ENCODE data around the gene TFDP2.

Gene TFDP2

GRCh38 chr3:142057331-142057725 is 92.0 kb downstream of the TFDP2 start:
- H3K27ac ChIP-seq (ENCODE audit: low read length): no peak overlapping the region
- peaks cover 0 to 4% of the 10 kb centered on the region in 2 donors for H3K36me3 ChIP-seq (ENCODE audit: control insufficient read depth in 1 of 2, insufficient read depth in 2 of 2, low read length in 2 of 2)
- H3K4me1 ChIP-seq (ENCODE audit: control insufficient read depth in 1 of 2, insufficient read depth in 2 of 2, low read length in 2 of 2): no peaks in the 10 kb centered on the region
- H3K9me3 ChIP-seq (ENCODE audit: control insufficient read depth in 1 of 2, low read length in 2 of 2): peaks cover 0 to 2% of the 10 kb centered on the region in 2 donors
- no peaks in the 10 kb centered on the region for H3K27me3 ChIP-seq (ENCODE audit: low read depth, low read length)
- H3K4me3 ChIP-seq (ENCODE audit: low read depth in 1 of 2, low read length in 2 of 2): no peak overlapping the region

- Histone ChIP-seq H3K27ac (ENCODE audit: low read length) (no peak overlapping the region), H3K9me3 (ENCODE audit: control insufficient read depth in 1 of 2, low read length in 2 of 2) (peaks cover 0 to 2% of the 10 kb centered on the region in 2 donors), H3K27me3 (ENCODE audit: low read depth, low read length) (no peaks in the 10 kb centered on the region), H3K4me3 (ENCODE audit: low read depth in 1 of 2, low read length in 2 of 2) (no peak overlapping the region), H3K4me1 (ENCODE audit: control insufficient read depth in 1 of 2, insufficient read depth in 2 of 2, low read length in 2 of 2) (no peaks in the 10 kb centered on the region), H3K36me3 (ENCODE audit: control insufficient read depth in 1 of 2, insufficient read depth in 2 of 2, low read length in 2 of 2) (peaks cover 0 to 4% of the 10 kb centered on the region in 2 donors)
Measured at GRCh38 chr3:142056656-142057330, 92.6 kb downstream of the TFDP2 start.

- Histone ChIP-seq H3K9me3 (ENCODE audit: control insufficient read depth in 1 of 2, low read length in 2 of 2) (peaks cover 0 to 2% of the 10 kb centered on the region in 2 donors), H3K4me1 (ENCODE audit: control insufficient read depth in 1 of 2, insufficient read depth in 2 of 2, low read length in 2 of 2) (no peaks in the 10 kb centered on the region), H3K27ac (ENCODE audit: low read length) (no peak overlapping the region), H3K27me3 (ENCODE audit: low read depth, low read length) (no peaks in the 10 kb centered on the region), H3K4me3 (ENCODE audit: low read depth in 1 of 2, low read length in 2 of 2) (no peak overlapping the region), H3K36me3 (ENCODE audit: control insufficient read depth in 1 of 2, insufficient read depth in 2 of 2, low read length in 2 of 2) (peaks cover 0 to 12% of the 10 kb centered on the region in 2 donors)
Measured at GRCh38 chr3:142053835-142054234, 95.5 kb downstream of the TFDP2 start.

GRCh38 chr3:142053244-142053643 is 96.1 kb downstream of the TFDP2 start:
- peaks cover 0 to 12% of the 10 kb centered on the region in 2 donors for H3K36me3 ChIP-seq (ENCODE audit: control insufficient read depth in 1 of 2, insufficient read depth in 2 of 2, low read length in 2 of 2)
- H3K4me1 ChIP-seq (ENCODE audit: control insufficient read depth in 1 of 2, insufficient read depth in 2 of 2, low read length in 2 of 2): no peaks in the 10 kb centered on the region
- H3K27ac ChIP-seq (ENCODE audit: low read length): no peak overlapping the region
- H3K27me3 ChIP-seq (ENCODE audit: low read depth, low read length): no peaks in the 10 kb centered on the region
- peaks cover 0 to 2% of the 10 kb centered on the region in 2 donors for H3K9me3 ChIP-seq (ENCODE audit: control insufficient read depth in 1 of 2, low read length in 2 of 2)
- no peak overlapping the region for H3K4me3 ChIP-seq (ENCODE audit: low read depth in 1 of 2, low read length in 2 of 2)

GRCh38 chr3:142051351-142051750 is 98.0 kb downstream of the TFDP2 start:
- no peak overlapping the region for H3K27ac ChIP-seq (ENCODE audit: low read length)
- H3K27me3 ChIP-seq (ENCODE audit: low read depth, low read length): no peaks in the 10 kb centered on the region
- H3K4me1 ChIP-seq (ENCODE audit: control insufficient read depth in 1 of 2, insufficient read depth in 2 of 2, low read length in 2 of 2): no peaks in the 10 kb centered on the region
- H3K9me3 ChIP-seq (ENCODE audit: control insufficient read depth in 1 of 2, low read length in 2 of 2): peaks cover 0 to 2% of the 10 kb centered on the region in 2 donors
- no peak overlapping the region for H3K4me3 ChIP-seq (ENCODE audit: low read depth in 1 of 2, low read length in 2 of 2)
- H3K36me3 ChIP-seq (ENCODE audit: control insufficient read depth in 1 of 2, insufficient read depth in 2 of 2, low read length in 2 of 2): peaks cover 0 to 12% of the 10 kb centered on the region in 2 donors

GRCh38 chr3:142047021-142047369 is 102.3 kb downstream of the TFDP2 start:
- no peaks in the 10 kb centered on the region for H3K27me3 ChIP-seq (ENCODE audit: low read depth, low read length)
- H3K4me1 ChIP-seq (ENCODE audit: control insufficient read depth in 1 of 2, insufficient read depth in 2 of 2, low read length in 2 of 2): no peaks in the 10 kb centered on the region
- no peaks in the 10 kb centered on the region for H3K9me3 ChIP-seq (ENCODE audit: control insufficient read depth in 1 of 2, low read length in 2 of 2)
- H3K36me3 ChIP-seq (ENCODE audit: control insufficient read depth in 1 of 2, insufficient read depth in 2 of 2, low read length in 2 of 2): peaks cover 0 to 8% of the 10 kb centered on the region in 2 donors
- no peak overlapping the region for H3K27ac ChIP-seq (ENCODE audit: low read length)
- no peak overlapping the region for H3K4me3 ChIP-seq (ENCODE audit: low read depth in 1 of 2, low read length in 2 of 2)

- H3K4me3 ChIP-seq (ENCODE audit: low read depth in 1 of 2, low read length in 2 of 2): no peak overlapping the region
- no peak overlapping the region for H3K27ac ChIP-seq (ENCODE audit: low read length)
- H3K36me3 ChIP-seq (ENCODE audit: control insufficient read depth in 1 of 2, insufficient read depth in 2 of 2, low read length in 2 of 2): peaks cover 0 to 6% of the 10 kb centered on the region in 2 donors
- no peaks in the 10 kb centered on the region for H3K27me3 ChIP-seq (ENCODE audit: low read depth, low read length)
- H3K4me1 ChIP-seq (ENCODE audit: control insufficient read depth in 1 of 2, insufficient read depth in 2 of 2, low read length in 2 of 2): no peaks in the 10 kb centered on the region
- no peaks in the 10 kb centered on the region for H3K9me3 ChIP-seq (ENCODE audit: control insufficient read depth in 1 of 2, low read length in 2 of 2)
Measured at GRCh38 chr3:142046320-142047020, 102.9 kb downstream of the TFDP2 start.

GRCh38 chr3:142040941-142041491 is 108.3 kb downstream of the TFDP2 start:
- no peaks in the 10 kb centered on the region for H3K4me1 ChIP-seq (ENCODE audit: control insufficient read depth in 1 of 2, insufficient read depth in 2 of 2, low read length in 2 of 2)
- no peaks in the 10 kb centered on the region for H3K36me3 ChIP-seq (ENCODE audit: control insufficient read depth in 1 of 2, insufficient read depth in 2 of 2, low read length in 2 of 2)
- H3K27me3 ChIP-seq (ENCODE audit: low read depth, low read length): no peaks in the 10 kb centered on the region
- H3K9me3 ChIP-seq (ENCODE audit: control insufficient read depth in 1 of 2, low read length in 2 of 2): no peaks in the 10 kb centered on the region
- no peak overlapping the region for H3K4me3 ChIP-seq (ENCODE audit: low read depth in 1 of 2, low read length in 2 of 2)
- H3K27ac ChIP-seq (ENCODE audit: low read length): no peak overlapping the region

- Histone ChIP-seq H3K36me3 (ENCODE audit: control insufficient read depth in 1 of 2, insufficient read depth in 2 of 2, low read length in 2 of 2) (no peaks in the 10 kb centered on the region), H3K4me1 (ENCODE audit: control insufficient read depth in 1 of 2, insufficient read depth in 2 of 2, low read length in 2 of 2) (no peaks in the 10 kb centered on the region), H3K27ac (ENCODE audit: low read length) (no peak overlapping the region), H3K27me3 (ENCODE audit: low read depth, low read length) (no peaks in the 10 kb centered on the region), H3K4me3 (ENCODE audit: low read depth in 1 of 2, low read length in 2 of 2) (no peak overlapping the region), H3K9me3 (ENCODE audit: control insufficient read depth in 1 of 2, low read length in 2 of 2) (no peaks in the 10 kb centered on the region)
Measured at GRCh38 chr3:142035308-142035922, 113.9 kb downstream of the TFDP2 start.

- H3K36me3 ChIP-seq (ENCODE audit: control insufficient read depth in 1 of 2, insufficient read depth in 2 of 2, low read length in 2 of 2): no peaks in the 10 kb centered on the region
- no peaks in the 10 kb centered on the region for H3K9me3 ChIP-seq (ENCODE audit: control insufficient read depth in 1 of 2, low read length in 2 of 2)
- H3K4me3 ChIP-seq (ENCODE audit: low read depth in 1 of 2, low read length in 2 of 2): no peak overlapping the region
- H3K27me3 ChIP-seq (ENCODE audit: low read depth, low read length): no peaks in the 10 kb centered on the region
- no peak overlapping the region for H3K27ac ChIP-seq (ENCODE audit: low read length)
- peaks cover 0 to 8% of the 10 kb centered on the region in 2 donors for H3K4me1 ChIP-seq (ENCODE audit: control insufficient read depth in 1 of 2, insufficient read depth in 2 of 2, low read length in 2 of 2)
Measured at GRCh38 chr3:142033292-142033691, 116.1 kb downstream of the TFDP2 start.

- H3K27ac ChIP-seq (ENCODE audit: low read length): no peak overlapping the region
- H3K9me3 ChIP-seq (ENCODE audit: control insufficient read depth in 1 of 2, low read length in 2 of 2): no peaks in the 10 kb centered on the region
- H3K4me1 ChIP-seq (ENCODE audit: control insufficient read depth in 1 of 2, insufficient read depth in 2 of 2, low read length in 2 of 2): peaks cover 0 to 8% of the 10 kb centered on the region in 2 donors
- no peak overlapping the region for H3K4me3 ChIP-seq (ENCODE audit: low read depth in 1 of 2, low read length in 2 of 2)
- H3K27me3 ChIP-seq (ENCODE audit: low read depth, low read length): no peaks in the 10 kb centered on the region
- no peaks in the 10 kb centered on the region for H3K36me3 ChIP-seq (ENCODE audit: control insufficient read depth in 1 of 2, insufficient read depth in 2 of 2, low read length in 2 of 2)
Measured at GRCh38 chr3:142031575-142031974, 117.8 kb downstream of the TFDP2 start.

Data from muscle layer of duodenum (tissue), 2 donors.